Dedifferentiated amniotic fluid mesenchymal stem cell (primary cell): ENCODE data around the gene GBE1.
"Not testable (repeated sequence)": the region's sequence is repeated elsewhere in the genome, so short reads cannot be mapped to it uniquely, and the experiment has no call there.

Source experiments
- DNase-seq: peaks from one replicate; pipeline ENCODE4 v3.0.0-alpha.2; 2016; ENCODE audit errors: extremely low spot score

The GBE1 gene

DNA sequence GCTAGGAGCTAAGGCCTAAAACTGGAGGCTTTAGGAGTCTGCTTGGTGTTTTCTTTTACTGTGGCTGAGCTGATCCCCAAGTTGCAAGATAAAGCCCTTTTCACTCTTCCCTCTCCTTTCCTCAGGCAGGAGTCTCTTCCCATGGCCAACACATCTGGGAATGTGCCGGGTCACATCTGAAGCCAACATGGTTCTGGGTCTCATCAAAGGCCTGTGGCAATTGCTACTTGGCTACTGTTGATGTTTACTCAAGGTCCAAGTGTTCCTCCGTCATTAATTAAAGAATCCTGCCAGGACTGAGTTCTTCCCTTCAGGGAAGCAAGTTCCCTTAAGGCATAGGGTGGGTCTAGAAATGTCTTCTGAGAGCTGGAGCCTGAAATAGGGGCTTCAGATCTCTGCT is 230.2 kb downstream of the GBE1 start:
- no peak for DNase-seq

DNA sequence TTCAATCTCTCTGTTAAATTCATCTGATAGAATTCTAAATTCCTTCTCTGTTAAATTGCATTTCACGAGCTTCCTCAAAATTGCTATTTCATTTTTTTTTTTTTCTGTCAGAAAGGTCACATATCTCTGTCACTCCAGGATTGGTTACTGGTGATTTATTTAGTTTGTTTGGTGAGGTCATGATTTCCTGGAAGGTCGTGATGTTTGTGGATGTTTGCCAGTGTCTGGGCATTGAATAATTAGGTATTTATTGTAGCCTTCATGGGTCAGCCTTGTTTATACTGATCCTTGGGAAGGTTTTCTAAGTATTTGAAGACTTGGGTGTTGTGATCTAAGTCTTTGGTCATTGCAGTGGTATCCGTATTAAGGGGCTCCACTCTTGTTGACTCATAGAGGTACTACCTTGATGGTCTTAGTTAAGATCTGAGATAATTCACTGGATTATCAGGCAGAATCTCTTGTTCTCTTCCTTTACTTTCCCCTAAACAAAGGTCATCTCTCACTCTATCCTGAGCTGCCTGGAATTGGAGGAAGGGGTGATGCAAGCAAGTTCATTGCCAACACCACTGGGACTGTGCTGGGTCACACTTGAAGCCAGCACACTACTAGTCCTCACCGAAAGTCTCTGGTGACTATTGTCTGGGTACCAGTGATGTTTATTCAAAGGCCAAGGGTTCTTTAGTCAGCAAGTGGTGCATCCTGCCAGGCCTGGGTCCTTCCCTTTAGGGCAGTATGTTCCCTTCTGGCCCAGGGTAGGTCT is 231.1 kb downstream of the GBE1 start:
- DNase-seq: no peak

DNA sequence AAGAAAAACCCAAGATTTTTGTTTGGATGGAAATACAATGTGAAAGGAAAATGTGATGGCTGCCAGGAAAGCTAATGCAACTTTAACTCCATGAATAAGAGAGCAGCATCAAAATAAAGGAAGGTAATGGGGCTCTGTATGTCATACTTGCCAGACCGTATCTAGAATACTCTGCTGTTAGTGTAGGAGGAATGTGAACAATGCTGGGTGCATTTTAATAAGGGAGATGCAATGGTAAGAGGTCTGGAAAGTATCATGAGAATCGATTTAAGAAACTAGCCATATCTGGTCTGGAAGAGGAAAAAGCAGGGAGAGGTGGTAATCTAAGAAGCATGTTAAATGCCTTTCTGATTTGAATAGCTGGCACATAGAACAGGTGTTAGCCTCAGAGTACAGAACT is 239.6 kb downstream of the GBE1 start:
- no peak for DNase-seq

DNA sequence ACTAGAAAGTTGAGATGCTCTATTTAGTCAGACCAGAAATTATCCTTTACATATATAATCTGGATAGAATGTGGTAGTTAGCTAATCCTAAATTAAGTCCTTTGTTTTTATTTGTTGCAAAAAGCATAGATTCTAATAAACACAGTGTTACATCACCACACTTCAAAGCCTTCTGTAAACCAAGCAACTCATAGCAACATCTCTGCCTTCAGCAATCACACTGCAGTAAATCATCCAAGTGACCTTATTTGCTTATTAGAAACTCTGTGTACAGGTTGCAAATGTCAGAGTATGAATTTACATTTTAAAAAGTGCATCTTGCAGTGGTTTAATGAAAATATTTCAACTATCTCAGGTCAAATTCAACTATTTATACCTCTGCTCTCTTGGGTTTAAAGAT is 242.5 kb downstream of the GBE1 start:
- no peak for DNase-seq

- no peak for DNase-seq
Observed at GRCh38 chr3:81516042-81516441, 245.4 kb downstream of the GBE1 start.

DNA sequence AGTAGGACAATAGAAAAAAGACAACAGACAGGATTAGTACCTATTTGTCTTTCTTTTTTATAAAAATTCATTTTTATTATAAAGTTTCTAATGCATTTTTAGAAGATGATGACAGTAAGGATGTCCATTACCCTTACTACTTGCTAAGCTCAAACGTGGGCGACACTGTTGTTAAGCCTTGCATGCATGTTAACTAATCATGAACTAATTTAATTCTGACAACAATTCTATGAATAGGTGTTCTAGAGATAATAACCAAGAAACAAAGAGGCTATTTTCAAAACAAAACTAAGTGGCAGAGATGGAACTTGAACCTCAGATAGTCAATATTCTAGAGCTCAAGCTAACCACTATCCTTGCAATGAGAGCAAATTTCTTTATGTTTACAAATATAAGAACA is 247.9 kb downstream of the GBE1 start:
- DNase-seq: no peak

DNA sequence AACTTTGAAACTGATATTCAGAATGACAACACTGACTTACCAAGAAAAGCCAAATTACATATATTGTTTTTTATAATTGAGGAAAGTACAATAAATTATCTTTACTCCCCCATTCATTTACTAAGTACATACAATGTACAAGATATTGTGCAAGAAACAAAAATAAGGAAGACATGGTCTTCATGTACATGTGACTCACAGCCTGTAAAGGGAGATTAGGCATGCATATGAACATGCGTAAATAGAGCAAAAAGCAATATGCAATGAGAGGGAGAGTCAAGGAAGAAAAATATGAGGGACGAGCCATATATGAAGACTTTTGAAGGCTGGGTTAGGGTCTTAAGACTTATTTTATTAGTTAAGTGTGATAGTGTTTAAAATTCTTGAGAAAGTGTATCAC is 258.4 kb downstream of the GBE1 start:
- DNase-seq: no peak

- DNase-seq: no peak
Observed at GRCh38 chr3:81502236-81502635, 259.2 kb downstream of the GBE1 start.

DNA sequence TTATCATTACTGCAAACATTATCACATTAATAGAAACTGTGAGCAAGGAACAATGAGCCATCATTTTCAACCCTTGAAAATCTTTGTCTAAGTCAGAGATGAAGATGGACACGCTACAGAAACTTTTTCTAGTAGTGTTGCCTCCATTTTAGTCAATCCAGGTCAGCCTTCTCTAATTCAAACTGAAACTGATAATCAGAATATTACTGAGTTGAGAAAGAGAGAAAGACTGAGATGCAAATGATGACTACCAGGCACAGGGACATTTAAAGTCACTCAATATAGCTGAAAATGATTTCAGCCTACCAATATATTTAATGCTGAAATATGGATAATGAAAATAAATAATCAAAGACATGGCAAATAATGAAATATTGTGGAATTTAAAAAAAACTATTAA is 261.4 kb downstream of the GBE1 start:
- no peak for DNase-seq

DNA sequence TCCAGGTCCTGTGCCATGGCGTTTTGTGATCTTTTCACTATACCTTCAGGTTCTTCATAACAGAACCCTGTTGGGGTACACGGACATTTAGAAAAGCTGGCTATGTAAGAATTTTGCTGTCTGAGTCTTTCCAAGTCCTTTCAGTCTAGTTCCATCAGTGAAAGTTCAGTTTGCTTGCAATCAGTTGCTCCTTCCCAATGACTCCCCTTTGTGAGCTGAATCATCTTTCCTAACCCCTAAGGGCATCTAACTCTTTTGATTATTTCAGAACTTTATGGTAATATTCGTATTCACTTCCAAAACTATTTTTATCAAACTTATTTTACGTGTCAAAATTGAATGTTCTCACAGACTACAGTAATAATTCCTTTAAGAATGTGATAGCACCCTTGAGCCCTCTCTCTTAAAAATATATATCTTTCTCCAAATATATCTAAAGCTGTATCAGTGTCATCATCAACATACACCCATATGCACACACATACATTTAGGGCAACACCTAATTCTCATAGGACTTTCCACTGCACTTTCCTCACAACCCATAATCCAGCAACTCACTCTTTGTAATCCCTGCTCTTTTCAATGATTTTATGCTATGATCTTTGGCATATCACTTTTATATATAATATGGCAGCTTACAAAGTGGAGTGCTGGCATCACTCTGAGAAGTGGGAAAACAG is 263.7 kb downstream of the GBE1 start:
- DNase-seq: no peak

DNA sequence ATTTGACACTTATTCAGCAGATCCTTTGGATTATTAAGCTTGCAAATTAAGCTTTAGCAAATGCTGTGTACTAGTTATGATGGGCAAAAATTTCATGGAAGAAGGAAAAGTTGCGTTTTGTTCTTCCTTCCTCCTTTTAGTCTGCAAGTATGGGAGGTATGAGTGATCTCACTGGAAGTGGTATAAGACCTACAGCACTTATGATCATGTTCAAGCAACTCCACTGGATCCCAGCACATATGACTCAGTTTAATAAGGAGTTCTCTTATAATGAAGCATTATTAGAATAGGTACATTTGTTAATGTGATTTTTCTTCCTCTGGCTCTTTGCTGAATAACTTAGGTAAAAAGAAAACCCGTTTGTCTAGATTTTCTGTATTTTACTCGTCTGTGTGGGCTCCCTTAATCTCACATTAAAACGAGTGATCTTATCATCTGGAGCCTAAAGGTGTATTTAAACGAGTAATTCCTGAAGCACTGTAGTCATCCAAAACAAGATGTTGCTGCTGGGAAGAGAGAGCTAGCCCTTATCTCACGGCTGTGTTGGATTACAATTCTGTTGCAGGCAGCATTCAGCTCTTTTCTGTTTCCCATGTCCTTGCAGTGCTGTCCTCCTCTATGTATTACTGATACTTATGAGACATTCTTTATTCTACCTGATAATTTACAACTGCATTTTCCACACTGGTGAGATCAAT is 264.9 kb downstream of the GBE1 start:
- no peak for DNase-seq

DNA sequence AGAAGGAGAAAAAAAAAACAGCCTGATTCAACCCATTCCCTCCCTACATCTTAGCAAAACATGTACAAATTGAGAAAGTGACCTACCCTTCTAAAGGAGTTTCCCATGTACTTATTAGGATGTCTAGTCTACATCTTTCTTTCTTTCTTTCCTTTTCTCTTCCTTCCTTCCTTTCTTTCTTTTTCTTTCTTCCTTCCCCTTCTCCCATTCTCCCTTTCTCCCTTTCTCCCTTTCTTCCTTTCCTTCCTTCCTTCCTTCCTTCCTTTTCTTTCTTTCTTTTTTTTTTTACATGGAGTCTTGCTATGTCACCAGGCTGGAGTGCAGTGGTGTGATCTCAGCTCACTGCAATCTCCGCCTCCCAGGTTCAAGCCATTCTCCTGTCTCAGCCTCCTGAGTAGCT is 269.0 kb downstream of the GBE1 start:
- not testable (repeated sequence) for DNase-seq

- peak; percentile 61 for DNase-seq
Observed at GRCh38 chr3:81492040-81492439, 269.4 kb downstream of the GBE1 start.

GRCh38 chr3:81490541-81491288 is 270.7 kb downstream of the GBE1 start:
- DNase-seq: peak; percentile 56

GRCh38 chr3:81485444-81485865 is 276.0 kb downstream of the GBE1 start:
- peak; percentile 71 for DNase-seq

DNA sequence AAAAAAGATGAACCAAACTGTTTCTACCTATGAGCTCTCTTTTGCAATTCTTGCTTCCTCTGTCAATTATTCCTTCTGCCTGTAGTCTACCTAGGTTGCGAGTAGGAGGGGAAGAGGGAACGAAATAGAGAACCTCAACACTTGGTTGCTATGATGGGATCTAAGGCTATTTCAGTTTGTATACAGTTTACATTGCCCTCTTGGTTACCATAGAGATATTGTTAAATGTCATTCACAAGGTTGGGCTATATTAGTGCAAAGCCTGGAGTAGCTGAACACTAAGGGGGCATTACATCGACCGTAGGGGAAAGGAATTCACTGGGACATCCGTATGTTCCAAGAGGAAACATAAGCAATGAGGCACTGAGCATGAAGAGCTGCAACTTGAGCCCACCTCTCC is 276.9 kb downstream of the GBE1 start:
- no peak for DNase-seq

DNA sequence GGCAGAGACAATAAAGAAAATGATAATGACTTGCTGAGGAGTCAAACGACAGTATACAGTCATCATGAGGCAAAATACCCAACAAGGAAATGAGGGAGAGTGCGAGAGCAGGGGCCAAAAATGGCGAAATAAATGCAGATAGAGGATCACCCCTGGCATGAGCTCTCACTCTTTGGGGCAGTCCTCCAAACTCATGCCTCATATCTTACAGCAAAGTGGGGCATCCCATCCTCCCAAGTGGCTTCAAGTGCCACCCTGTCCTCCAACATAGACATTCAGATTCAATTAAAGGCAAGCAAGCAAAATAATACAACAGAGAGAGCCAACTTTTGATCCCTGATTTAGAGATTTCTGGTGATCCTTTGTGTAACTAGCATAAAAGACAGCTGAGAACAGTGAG is 278.4 kb downstream of the GBE1 start:
- no peak for DNase-seq

GRCh38 chr3:81477740-81478139 is 283.7 kb downstream of the GBE1 start:
- DNase-seq: no peak

DNA sequence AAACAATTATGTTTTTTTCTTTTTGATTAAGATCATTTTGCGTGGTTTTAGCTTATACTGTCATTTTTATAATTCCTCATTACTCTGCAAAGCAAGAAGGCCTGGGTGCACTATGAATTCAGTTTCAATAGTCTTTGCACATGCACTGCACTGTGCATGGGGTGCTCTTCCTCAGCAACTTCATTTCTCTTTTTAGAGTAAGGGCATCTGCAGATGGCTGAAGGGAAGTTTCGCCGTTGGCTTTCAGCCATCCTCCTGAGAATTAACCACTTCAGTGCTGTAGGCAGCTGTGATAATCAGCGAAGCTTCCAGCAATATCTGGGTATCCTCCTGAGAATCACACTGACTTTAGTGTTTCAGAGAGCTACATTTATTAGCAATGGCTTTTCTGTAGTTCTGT is 284.8 kb downstream of the GBE1 start:
- no peak for DNase-seq

- no peak for DNase-seq
Observed at GRCh38 chr3:81472600-81473362, 288.7 kb downstream of the GBE1 start.

DNA sequence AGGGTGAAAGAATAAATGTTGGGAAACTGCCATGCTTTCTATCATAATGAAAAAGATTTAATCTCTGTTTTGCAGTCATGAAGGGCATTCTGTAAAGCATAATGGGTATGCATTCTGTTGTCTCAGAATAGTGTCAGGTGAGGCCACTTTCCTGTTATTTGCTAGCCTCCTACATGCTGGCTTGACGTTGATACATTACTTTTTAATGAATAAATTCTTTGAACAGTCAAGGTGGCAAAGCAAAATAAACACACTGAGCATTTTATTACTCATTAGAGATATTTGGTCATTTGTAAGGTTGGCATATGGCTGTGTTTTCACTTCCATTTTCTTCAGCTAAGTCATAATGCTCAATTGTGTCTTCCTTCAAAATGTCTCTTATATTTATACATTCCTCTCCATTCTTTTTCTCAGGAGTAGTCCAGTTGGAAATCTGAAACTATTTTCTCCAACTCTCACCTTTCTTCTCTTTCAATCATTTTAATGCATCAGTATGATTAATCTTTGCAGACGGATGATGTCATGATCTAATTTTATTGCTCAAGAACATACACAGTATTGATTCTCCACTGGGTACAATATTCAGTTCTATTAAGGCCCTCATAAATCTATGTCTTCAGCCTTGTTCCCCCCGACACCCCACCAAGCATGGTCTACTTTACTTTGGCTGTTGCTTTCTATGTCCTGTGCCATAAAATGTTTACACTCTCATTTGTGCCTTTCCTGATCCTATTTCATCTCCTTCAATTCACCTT is 290.7 kb downstream of the GBE1 start:
- no peak for DNase-seq
